ENCODE data around the gene MYO1B.

The MYO1B gene

GRCh38 chr2:191301971-191302370 lies 56.8 kb downstream of the MYO1B start:
- H2BK15ac ChIP-seq (ENCODE audit: low read depth, poor library complexity, severe bottlenecking) = no peak overlapping the region
- no peak overlapping the region for H2AFZ ChIP-seq (ENCODE audit: low read depth, low read length)
- DNase-seq = no peak
- no peak overlapping the region for H4K8ac ChIP-seq (ENCODE audit: low read length)
- peaks cover 4 to 61% of the 10 kb centered on the region in 2 experiments for H3K36me3 ChIP-seq (ENCODE audit: control insufficient read depth in 1 of 2, insufficient read depth in 2 of 2, low read depth in 1 of 2, low read length in 2 of 2)
- no peak overlapping the region for H3K4me2 ChIP-seq (ENCODE audit: low read length, poor library complexity, severe bottlenecking)
- no peak overlapping the region for H2BK120ac ChIP-seq (ENCODE audit: low read depth, low read length)
- H3K18ac ChIP-seq (ENCODE audit: low read depth in 1 of 2, low read length in 2 of 2) = no peak overlapping the region
- no peak overlapping the region for H3K14ac ChIP-seq (ENCODE audit: low read length in 2 of 2)
- H2AK5ac ChIP-seq (ENCODE audit: low read length, severe bottlenecking) = no peak overlapping the region
- H3K27ac ChIP-seq (ENCODE audit: low read length, poor library complexity, severe bottlenecking) = no peak overlapping the region
- H3K4me1 ChIP-seq (ENCODE audit: control insufficient read depth, insufficient read depth, low read depth, low read length) = peaks cover 8% of the 10 kb centered on the region
- no peaks in the 10 kb centered on the region for H3K27me3 ChIP-seq (ENCODE audit: control insufficient read depth in 1 of 2, insufficient read depth in 1 of 2, low read length in 2 of 2)
- H2BK5ac ChIP-seq (ENCODE audit: low read depth, low read length, poor library complexity, severe bottlenecking) = no peak overlapping the region
- no peak overlapping the region for H3K9ac ChIP-seq (ENCODE audit: low read length)
- H2BK12ac ChIP-seq (ENCODE audit: low read length in 2 of 2) = peak overlapping the region in 1 of 2 experiments; percentile 29
- WGBS = 97% methylated on average over 3 of the region's 3 CpGs
- H3K4me3 ChIP-seq (ENCODE audit: insufficient read depth in 1 of 2, low read depth in 1 of 2, low read length in 2 of 2) = no peak overlapping the region
- no peak overlapping the region for H4K91ac ChIP-seq (ENCODE audit: low read length)
- peaks cover 32% of the 10 kb centered on the region for H3K79me1 ChIP-seq (replicated peaks; ENCODE audit: low read length, poor library complexity, severe bottlenecking)
- no peak overlapping the region for H3K23ac ChIP-seq (ENCODE audit: low read length in 2 of 2)
- no peak overlapping the region for H3K4ac ChIP-seq (ENCODE audit: low read depth in 1 of 2, low read length in 2 of 2)
- H3K9me3 ChIP-seq (ENCODE audit: control insufficient read depth, low read length) = no peaks in the 10 kb centered on the region

- Histone ChIP-seq H3K4me3 (ENCODE audit: insufficient read depth in 1 of 2, low read depth in 1 of 2, low read length in 2 of 2) (no peak overlapping the region), H3K27me3 (ENCODE audit: control insufficient read depth in 1 of 2, insufficient read depth in 1 of 2, low read length in 2 of 2) (no peaks in the 10 kb centered on the region), H3K4me2 (ENCODE audit: low read length, poor library complexity, severe bottlenecking) (no peak overlapping the region), H2BK120ac (ENCODE audit: low read depth, low read length) (no peak overlapping the region), H3K4me1 (ENCODE audit: control insufficient read depth, insufficient read depth, low read depth, low read length) (peaks cover 10% of the 10 kb centered on the region), H3K23ac (ENCODE audit: low read length in 2 of 2) (no peak overlapping the region), H3K79me1 (replicated peaks; ENCODE audit: low read length, poor library complexity, severe bottlenecking) (peaks cover 35% of the 10 kb centered on the region), H3K9ac (ENCODE audit: low read length) (no peak overlapping the region), H3K4ac (ENCODE audit: low read depth in 1 of 2, low read length in 2 of 2) (no peak overlapping the region), H4K91ac (ENCODE audit: low read length) (no peak overlapping the region), H2AFZ (ENCODE audit: low read depth, low read length) (no peak overlapping the region), H3K27ac (ENCODE audit: low read length, poor library complexity, severe bottlenecking) (no peak overlapping the region), H3K18ac (ENCODE audit: low read depth in 1 of 2, low read length in 2 of 2) (no peak overlapping the region), H3K36me3 (ENCODE audit: control insufficient read depth in 1 of 2, insufficient read depth in 2 of 2, low read depth in 1 of 2, low read length in 2 of 2) (peaks cover 7 to 58% of the 10 kb centered on the region in 2 experiments), H2BK12ac (ENCODE audit: low read length in 2 of 2) (peak overlapping the region in 1 of 2 experiments; percentile 42), H3K9me3 (ENCODE audit: control insufficient read depth, low read length) (no peaks in the 10 kb centered on the region), H2AK5ac (ENCODE audit: low read length, severe bottlenecking) (no peak overlapping the region), H2BK15ac (ENCODE audit: low read depth, poor library complexity, severe bottlenecking) (no peak overlapping the region), H2BK5ac (ENCODE audit: low read depth, low read length, poor library complexity, severe bottlenecking) (no peak overlapping the region), H3K14ac (ENCODE audit: low read length in 2 of 2) (no peak overlapping the region), H4K8ac (ENCODE audit: low read length) (no peak overlapping the region)
- WGBS = 100% methylated on average over 2 of the region's 3 CpGs
- DNase-seq = peak; percentile 23
These were observed 57.4 kb downstream of the MYO1B start for GRCh38 chr2:191302459-191303139.

GRCh38 chr2:191303140-191304005 lies 58.2 kb downstream of the MYO1B start:
- Histone ChIP-seq H3K36me3 (ENCODE audit: control insufficient read depth in 1 of 2, insufficient read depth in 2 of 2, low read depth in 1 of 2, low read length in 2 of 2) (peaks cover 8 to 58% of the 10 kb centered on the region in 2 experiments), H2BK12ac (ENCODE audit: low read length in 2 of 2) (no peak overlapping the region), H4K91ac (ENCODE audit: low read length) (no peak overlapping the region), H2AFZ (ENCODE audit: low read depth, low read length) (no peak overlapping the region), H3K4ac (ENCODE audit: low read depth in 1 of 2, low read length in 2 of 2) (no peak overlapping the region), H3K23ac (ENCODE audit: low read length in 2 of 2) (no peak overlapping the region), H3K79me1 (replicated peaks; ENCODE audit: low read length, poor library complexity, severe bottlenecking) (peaks cover 38% of the 10 kb centered on the region), H2AK5ac (ENCODE audit: low read length, severe bottlenecking) (no peak overlapping the region), H3K9ac (ENCODE audit: low read length) (no peak overlapping the region), H4K8ac (ENCODE audit: low read length) (no peak overlapping the region), H2BK5ac (ENCODE audit: low read depth, low read length, poor library complexity, severe bottlenecking) (no peak overlapping the region), H2BK120ac (ENCODE audit: low read depth, low read length) (no peak overlapping the region), H3K4me1 (ENCODE audit: control insufficient read depth, insufficient read depth, low read depth, low read length) (peaks cover 9% of the 10 kb centered on the region), H3K4me2 (ENCODE audit: low read length, poor library complexity, severe bottlenecking) (no peak overlapping the region), H3K18ac (ENCODE audit: low read depth in 1 of 2, low read length in 2 of 2) (peak overlapping the region in 1 of 2 experiments; percentile 46), H3K4me3 (ENCODE audit: insufficient read depth in 1 of 2, low read depth in 1 of 2, low read length in 2 of 2) (no peak overlapping the region), H3K14ac (ENCODE audit: low read length in 2 of 2) (no peak overlapping the region), H2BK15ac (ENCODE audit: low read depth, poor library complexity, severe bottlenecking) (no peak overlapping the region), H3K27ac (ENCODE audit: low read length, poor library complexity, severe bottlenecking) (no peak overlapping the region), H3K27me3 (ENCODE audit: control insufficient read depth in 1 of 2, insufficient read depth in 1 of 2, low read length in 2 of 2) (no peaks in the 10 kb centered on the region), H3K9me3 (ENCODE audit: control insufficient read depth, low read length) (no peaks in the 10 kb centered on the region)
- 61% methylated on average over 3 of the region's 5 CpGs for WGBS
- peak; percentile 82 for DNase-seq

All from mesenchymal stem cell (in vitro differentiated cells and primary cell).